ENCODE results near the gene LDLRAD1.

The LDLRAD1 gene

GRCh38 chr1:54045496-54045895, 27.5 kb upstream of the LDLRAD1 start:
- peaks cover 15% of the 10 kb centered on the region for H3K4me1 ChIP-seq (ENCODE audit: insufficient read depth, low read length, poor library complexity, severe bottlenecking)
- H3K27me3 ChIP-seq (ENCODE audit: insufficient read depth, low read length, poor library complexity, severe bottlenecking): no peaks in the 10 kb centered on the region
- H2AFZ ChIP-seq (ENCODE audit: low read length): no peak overlapping the region
- H3K79me2 ChIP-seq (ENCODE audit: insufficient read depth, low read length): peaks cover 60% of the 10 kb centered on the region
- TF ChIP-seq EZH2phosphoT487 (IDR thresholded peaks at IDR 0.05; ENCODE audit: borderline replicate concordance): no peak
- no peak for TF ChIP-seq CTCF (conservative IDR thresholded peaks at IDR 0.05; ENCODE audit: low read length)
- no peak overlapping the region for H3K4me2 ChIP-seq (ENCODE audit: low read depth, low read length, poor library complexity, severe bottlenecking)
- no peak overlapping the region for H3K9ac ChIP-seq (ENCODE audit: low read depth, low read length, poor library complexity, severe bottlenecking)
- H3K9me3 ChIP-seq (ENCODE audit: insufficient read depth, low read depth, low read length): no peaks in the 10 kb centered on the region
- H3K4me3 ChIP-seq (ENCODE audit: low read length, poor library complexity, severe bottlenecking): no peak overlapping the region
- H4K20me1 ChIP-seq (ENCODE audit: insufficient read depth, low read length, poor library complexity, severe bottlenecking): peaks cover 48% of the 10 kb centered on the region
- peaks cover 42% of the 10 kb centered on the region for H3K36me3 ChIP-seq (ENCODE audit: insufficient read depth, low read length)
- no peaks in the 10 kb centered on the region; the same call in 1 of the 2 replicates for H3F3A ChIP-seq (ENCODE audit: low read depth)
- no peaks in the 10 kb centered on the region for H3K9me2 ChIP-seq (replicated peaks; ENCODE audit: low read depth, low read length)

DNA sequence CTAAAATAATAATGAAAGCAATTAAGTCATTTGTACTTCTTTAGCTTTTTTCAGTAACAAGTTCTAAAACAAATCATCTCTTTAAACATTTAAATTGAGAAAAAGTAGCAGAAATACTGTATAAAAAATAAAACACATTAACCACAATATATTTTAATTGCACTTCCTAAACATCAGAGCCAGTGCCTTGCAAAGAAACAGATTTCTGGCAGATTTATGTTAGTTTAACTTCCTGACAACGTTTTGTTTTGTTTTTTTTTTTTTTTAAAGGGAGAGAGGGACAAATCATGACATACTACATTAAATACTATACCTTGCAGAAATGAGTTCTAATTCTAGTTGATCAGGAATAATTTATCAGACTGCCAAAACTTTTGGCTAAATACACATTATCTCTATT, 23.8 kb upstream of the LDLRAD1 start:
- H3K27me3 ChIP-seq (ENCODE audit: insufficient read depth, low read length, poor library complexity, severe bottlenecking): no peaks in the 10 kb centered on the region
- H2AFZ ChIP-seq (ENCODE audit: low read length): no peak overlapping the region
- no peak overlapping the region for H3K4me2 ChIP-seq (ENCODE audit: low read depth, low read length, poor library complexity, severe bottlenecking)
- H4K20me1 ChIP-seq (ENCODE audit: insufficient read depth, low read length, poor library complexity, severe bottlenecking): peaks cover 13% of the 10 kb centered on the region
- H3K4me3 ChIP-seq (ENCODE audit: low read length, poor library complexity, severe bottlenecking): no peak overlapping the region
- TF ChIP-seq CTCF (conservative IDR thresholded peaks at IDR 0.05; ENCODE audit: low read length) (no peak), EZH2phosphoT487 (IDR thresholded peaks at IDR 0.05; ENCODE audit: borderline replicate concordance) (no peak)
- no peaks in the 10 kb centered on the region for H3K9me2 ChIP-seq (replicated peaks; ENCODE audit: low read depth, low read length)
- no peak overlapping the region for H3K9ac ChIP-seq (ENCODE audit: low read depth, low read length, poor library complexity, severe bottlenecking)
- H3F3A ChIP-seq (ENCODE audit: low read depth): no peaks in the 10 kb centered on the region; the same call in 1 of the 2 replicates
- H3K4me1 ChIP-seq (ENCODE audit: insufficient read depth, low read length, poor library complexity, severe bottlenecking): peaks cover 3% of the 10 kb centered on the region
- peaks cover 77% of the 10 kb centered on the region for H3K36me3 ChIP-seq (ENCODE audit: insufficient read depth, low read length)
- H3K9me3 ChIP-seq (ENCODE audit: insufficient read depth, low read depth, low read length): no peaks in the 10 kb centered on the region
- H3K79me2 ChIP-seq (ENCODE audit: insufficient read depth, low read length): peaks cover 24% of the 10 kb centered on the region

GRCh38 chr1:54037476-54037875, 19.5 kb upstream of the LDLRAD1 start:
- Histone ChIP-seq H3K27me3 (ENCODE audit: insufficient read depth, low read length, poor library complexity, severe bottlenecking) (no peaks in the 10 kb centered on the region), H3K4me2 (ENCODE audit: low read depth, low read length, poor library complexity, severe bottlenecking) (no peak overlapping the region), H3K36me3 (ENCODE audit: insufficient read depth, low read length) (peaks cover 92% of the 10 kb centered on the region), H4K20me1 (ENCODE audit: insufficient read depth, low read length, poor library complexity, severe bottlenecking) (no peaks in the 10 kb centered on the region), H3K9ac (ENCODE audit: low read depth, low read length, poor library complexity, severe bottlenecking) (no peak overlapping the region), H3K9me2 (replicated peaks; ENCODE audit: low read depth, low read length) (no peaks in the 10 kb centered on the region), H3K4me1 (ENCODE audit: insufficient read depth, low read length, poor library complexity, severe bottlenecking) (no peaks in the 10 kb centered on the region), H3K4me3 (ENCODE audit: low read length, poor library complexity, severe bottlenecking) (no peak overlapping the region), H2AFZ (ENCODE audit: low read length) (no peak overlapping the region), H3K79me2 (ENCODE audit: insufficient read depth, low read length) (no peaks in the 10 kb centered on the region), H3F3A (ENCODE audit: low read depth) (no peaks in the 10 kb centered on the region), H3K9me3 (ENCODE audit: insufficient read depth, low read depth, low read length) (no peaks in the 10 kb centered on the region)
- TF ChIP-seq CTCF (conservative IDR thresholded peaks at IDR 0.05; ENCODE audit: low read length): no peak
- no peak for TF ChIP-seq EZH2phosphoT487 (IDR thresholded peaks at IDR 0.05; ENCODE audit: borderline replicate concordance)
